ENCODE measurements around the gene GFOD1. TPM values are rescaled to one million over a fixed set of nuclear protein-coding genes. Genes with fewer than 3 reads are reported as not detected.

GFOD1 gene
- total RNA-seq, 1 experiment from 2014 or later = 29.5 TPM

DNA sequence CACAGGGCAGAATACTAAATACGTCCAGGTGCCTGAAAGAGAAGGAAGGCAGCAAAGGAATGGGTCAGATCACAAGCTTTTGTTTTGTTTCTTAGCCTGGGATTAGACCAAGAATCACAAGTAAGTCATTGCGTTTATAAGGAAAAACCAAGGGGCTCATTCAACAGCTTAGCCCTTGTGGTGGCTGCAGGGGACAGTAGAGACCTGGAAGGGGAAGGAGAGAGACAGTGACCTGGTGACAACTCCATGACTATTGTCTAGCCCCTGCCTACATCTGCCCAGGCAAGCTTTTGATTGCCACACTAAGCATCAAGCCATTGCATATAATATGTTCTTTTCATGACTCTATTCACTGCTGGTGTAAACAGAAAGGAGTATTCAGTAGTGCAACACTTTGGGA is 128.9 kb downstream of the GFOD1 start:
- Histone ChIP-seq H3K9me3 (ENCODE audit: low read length) (no peaks in the 10 kb centered on the region), H3K9me2 (replicated peaks; ENCODE audit: insufficient read depth, low read length) (no peaks in the 10 kb centered on the region), H3K27ac (ENCODE audit: low read length) (peak overlapping the region; percentile 98), H3K4me3 (ENCODE audit: low read length) (no peak overlapping the region), H2AFZ (ENCODE audit: low read length) (no peak overlapping the region), H3K4me2 (ENCODE audit: low read depth, low read length, poor library complexity, severe bottlenecking) (peak overlapping the region; percentile 85), H3K36me3 (ENCODE audit: insufficient read depth, low read length) (no peaks in the 10 kb centered on the region), H3K79me2 (ENCODE audit: low read length) (no peaks in the 10 kb centered on the region), H4K20me1 (ENCODE audit: insufficient read depth, low read depth, low read length) (no peaks in the 10 kb centered on the region), H3K4me1 (ENCODE audit: low read length) (peaks cover 78% of the 10 kb centered on the region), H3K9ac (ENCODE audit: low read length) (peak overlapping the region; percentile 23), H3K27me3 (ENCODE audit: low read length) (no peaks in the 10 kb centered on the region)
- DNase-seq = no peak

GRCh38 chr6:13357551-13358075 is 129.8 kb downstream of the GFOD1 start:
- no peaks in the 10 kb centered on the region for H3K36me3 ChIP-seq (ENCODE audit: insufficient read depth, low read length)
- no peaks in the 10 kb centered on the region for H3K9me2 ChIP-seq (replicated peaks; ENCODE audit: insufficient read depth, low read length)
- H3K4me2 ChIP-seq (ENCODE audit: low read depth, low read length, poor library complexity, severe bottlenecking) = peak overlapping the region; percentile 85
- no peak overlapping the region for H2AFZ ChIP-seq (ENCODE audit: low read length)
- peak overlapping the region; percentile 69 for H3K9ac ChIP-seq (ENCODE audit: low read length)
- no peaks in the 10 kb centered on the region for H3K79me2 ChIP-seq (ENCODE audit: low read length)
- H3K4me1 ChIP-seq (ENCODE audit: low read length) = peaks cover 83% of the 10 kb centered on the region
- H3K4me3 ChIP-seq (ENCODE audit: low read length) = peak overlapping the region; percentile 63; the same call in 1 of the 2 replicates
- H3K27me3 ChIP-seq (ENCODE audit: low read length) = no peaks in the 10 kb centered on the region
- no peaks in the 10 kb centered on the region for H3K9me3 ChIP-seq (ENCODE audit: low read length)
- peak overlapping the region; percentile 98 for H3K27ac ChIP-seq (ENCODE audit: low read length)
- peak; percentile 58 for DNase-seq
- H4K20me1 ChIP-seq (ENCODE audit: insufficient read depth, low read depth, low read length) = no peaks in the 10 kb centered on the region

DNA sequence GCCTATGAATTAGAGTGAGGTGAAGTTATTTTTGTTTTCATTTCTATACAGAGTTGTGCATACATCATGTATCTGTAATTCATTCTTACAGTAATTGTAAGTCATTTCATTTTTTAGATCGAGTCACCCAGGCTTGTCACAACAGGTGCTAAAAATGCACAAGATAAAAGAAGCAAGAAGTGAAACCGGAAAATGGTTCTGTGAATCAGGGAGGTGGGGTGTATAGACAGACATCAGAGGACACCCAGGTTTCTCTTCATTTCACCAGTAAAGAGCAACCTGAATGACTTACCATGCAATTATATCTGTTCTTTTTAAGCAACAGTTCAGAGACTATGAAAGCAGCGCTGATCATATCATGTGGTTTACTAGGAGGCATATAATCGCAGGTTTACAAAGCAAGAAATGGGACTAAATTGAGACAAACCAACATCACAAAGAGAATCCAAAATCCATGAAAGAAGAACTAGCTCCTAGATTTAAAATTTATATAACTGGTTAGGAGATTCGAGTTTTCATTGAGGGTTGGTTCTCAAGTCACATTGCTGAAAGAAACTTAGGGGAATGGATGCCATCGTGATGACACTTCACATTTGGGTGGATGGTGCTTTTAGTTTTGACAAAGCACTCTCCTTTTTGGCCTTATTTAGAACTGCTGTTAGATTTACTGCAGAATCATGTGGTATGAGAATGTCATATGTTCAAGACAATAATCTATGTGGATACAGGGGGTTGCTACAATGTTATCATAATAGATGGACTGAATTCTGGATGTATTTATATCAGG is 131.2 kb downstream of the GFOD1 start:
- Histone ChIP-seq H3K4me2 (ENCODE audit: low read depth, low read length, poor library complexity, severe bottlenecking) (peak overlapping the region; percentile 85), H3K9me2 (replicated peaks; ENCODE audit: insufficient read depth, low read length) (no peaks in the 10 kb centered on the region), H4K20me1 (ENCODE audit: insufficient read depth, low read depth, low read length) (no peaks in the 10 kb centered on the region), H3K9ac (ENCODE audit: low read length) (peak overlapping the region; percentile 69), H2AFZ (ENCODE audit: low read length) (no peak overlapping the region), H3K4me3 (ENCODE audit: low read length) (peak overlapping the region; percentile 63), H3K79me2 (ENCODE audit: low read length) (no peaks in the 10 kb centered on the region), H3K4me1 (ENCODE audit: low read length) (peaks cover 80% of the 10 kb centered on the region), H3K27ac (ENCODE audit: low read length) (peak overlapping the region; percentile 98), H3K27me3 (ENCODE audit: low read length) (no peaks in the 10 kb centered on the region), H3K9me3 (ENCODE audit: low read length) (no peaks in the 10 kb centered on the region), H3K36me3 (ENCODE audit: insufficient read depth, low read length) (no peaks in the 10 kb centered on the region)
- DNase-seq = peak; percentile 94

- Histone ChIP-seq H3K9me2 (replicated peaks; ENCODE audit: insufficient read depth, low read length) (no peaks in the 10 kb centered on the region), H3K9ac (ENCODE audit: low read length) (peak overlapping the region; percentile 66), H4K20me1 (ENCODE audit: insufficient read depth, low read depth, low read length) (no peaks in the 10 kb centered on the region), H3K27me3 (ENCODE audit: low read length) (no peaks in the 10 kb centered on the region), H3K9me3 (ENCODE audit: low read length) (no peaks in the 10 kb centered on the region), H3K4me1 (ENCODE audit: low read length) (peaks cover 71% of the 10 kb centered on the region), H3K4me2 (ENCODE audit: low read depth, low read length, poor library complexity, severe bottlenecking) (peak overlapping the region; percentile 85), H3K36me3 (ENCODE audit: insufficient read depth, low read length) (no peaks in the 10 kb centered on the region), H3K79me2 (ENCODE audit: low read length) (no peaks in the 10 kb centered on the region), H3K27ac (ENCODE audit: low read length) (peak overlapping the region; percentile 98), H3K4me3 (ENCODE audit: low read length) (peak overlapping the region; percentile 63), H2AFZ (ENCODE audit: low read length) (no peak overlapping the region)
- peak; percentile 71 for DNase-seq
Observed at GRCh38 chr6:13355043-13355945, 132.1 kb downstream of the GFOD1 start.

GRCh38 chr6:13354331-13355042 is 132.9 kb downstream of the GFOD1 start:
- Histone ChIP-seq H3K4me1 (ENCODE audit: low read length) (peaks cover 65% of the 10 kb centered on the region), H3K27me3 (ENCODE audit: low read length) (no peaks in the 10 kb centered on the region), H3K9me2 (replicated peaks; ENCODE audit: insufficient read depth, low read length) (no peaks in the 10 kb centered on the region), H3K79me2 (ENCODE audit: low read length) (no peaks in the 10 kb centered on the region), H4K20me1 (ENCODE audit: insufficient read depth, low read depth, low read length) (no peaks in the 10 kb centered on the region), H3K27ac (ENCODE audit: low read length) (peak overlapping the region; percentile 98), H3K9me3 (ENCODE audit: low read length) (no peaks in the 10 kb centered on the region), H2AFZ (ENCODE audit: low read length) (no peak overlapping the region), H3K4me2 (ENCODE audit: low read depth, low read length, poor library complexity, severe bottlenecking) (peak overlapping the region; percentile 85), H3K9ac (ENCODE audit: low read length) (peak overlapping the region; percentile 66), H3K36me3 (ENCODE audit: insufficient read depth, low read length) (no peaks in the 10 kb centered on the region), H3K4me3 (ENCODE audit: low read length) (peak overlapping the region; percentile 63; the same call in 1 of the 2 replicates)
- DNase-seq = peak; percentile 69

DNA sequence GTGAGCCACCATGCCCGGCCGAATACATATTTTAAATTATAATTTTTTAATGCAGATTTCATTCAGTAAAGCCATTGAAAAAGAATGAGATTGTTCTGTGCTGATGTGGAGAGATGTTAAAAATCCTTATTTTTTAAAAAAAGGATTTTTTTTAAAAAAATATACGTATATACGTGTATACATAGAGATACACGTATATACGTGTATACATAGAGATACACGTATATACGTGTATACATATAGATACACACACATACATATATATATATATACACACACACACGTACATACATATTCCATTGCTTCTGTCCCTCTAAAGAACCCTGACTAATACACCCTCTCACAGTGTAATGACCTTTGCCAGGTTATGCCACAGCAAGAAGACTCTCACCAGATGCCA is 135.2 kb downstream of the GFOD1 start:
- peaks cover 41% of the 10 kb centered on the region for H3K4me1 ChIP-seq (ENCODE audit: low read length)
- H2AFZ ChIP-seq (ENCODE audit: low read length) = no peak overlapping the region
- H3K4me2 ChIP-seq (ENCODE audit: low read depth, low read length, poor library complexity, severe bottlenecking) = no peak overlapping the region
- H3K36me3 ChIP-seq (ENCODE audit: insufficient read depth, low read length) = no peaks in the 10 kb centered on the region
- no peaks in the 10 kb centered on the region for H3K9me3 ChIP-seq (ENCODE audit: low read length)
- H3K4me3 ChIP-seq (ENCODE audit: low read length) = no peak overlapping the region
- no peaks in the 10 kb centered on the region for H3K9me2 ChIP-seq (replicated peaks; ENCODE audit: insufficient read depth, low read length)
- H3K79me2 ChIP-seq (ENCODE audit: low read length) = no peaks in the 10 kb centered on the region
- no peaks in the 10 kb centered on the region for H3K27me3 ChIP-seq (ENCODE audit: low read length)
- H3K27ac ChIP-seq (ENCODE audit: low read length) = no peak overlapping the region
- DNase-seq = no peak
- no peaks in the 10 kb centered on the region for H4K20me1 ChIP-seq (ENCODE audit: insufficient read depth, low read depth, low read length)
- H3K9ac ChIP-seq (ENCODE audit: low read length) = no peak overlapping the region

DNA sequence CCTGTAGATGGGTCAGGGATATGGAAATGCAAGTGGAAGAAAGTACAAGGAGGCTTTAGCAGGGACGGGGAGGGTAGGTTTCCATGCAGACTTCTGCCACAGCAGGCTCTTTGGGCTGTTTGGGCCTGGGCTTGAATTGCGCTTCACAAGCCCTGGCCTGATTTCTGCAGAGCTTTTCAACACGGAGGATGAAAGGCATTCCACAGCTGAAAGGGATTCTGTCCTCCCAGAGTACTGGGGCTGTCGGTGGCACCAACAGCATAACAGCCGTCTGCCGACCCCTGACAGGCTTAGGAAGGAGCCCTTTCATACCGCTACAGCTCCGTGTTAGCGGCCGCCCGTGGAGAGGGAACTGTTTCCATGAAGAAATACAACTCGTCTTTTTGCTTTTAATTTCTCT is 136.1 kb downstream of the GFOD1 start:
- Histone ChIP-seq H3K27ac (ENCODE audit: low read length) (no peak overlapping the region), H2AFZ (ENCODE audit: low read length) (no peak overlapping the region), H3K9me3 (ENCODE audit: low read length) (no peaks in the 10 kb centered on the region), H3K79me2 (ENCODE audit: low read length) (no peaks in the 10 kb centered on the region), H3K4me3 (ENCODE audit: low read length) (no peak overlapping the region), H3K36me3 (ENCODE audit: insufficient read depth, low read length) (no peaks in the 10 kb centered on the region), H3K9me2 (replicated peaks; ENCODE audit: insufficient read depth, low read length) (no peaks in the 10 kb centered on the region), H3K4me2 (ENCODE audit: low read depth, low read length, poor library complexity, severe bottlenecking) (no peak overlapping the region), H4K20me1 (ENCODE audit: insufficient read depth, low read depth, low read length) (no peaks in the 10 kb centered on the region), H3K4me1 (ENCODE audit: low read length) (peaks cover 33% of the 10 kb centered on the region), H3K9ac (ENCODE audit: low read length) (no peak overlapping the region), H3K27me3 (ENCODE audit: low read length) (no peaks in the 10 kb centered on the region)
- no peak for DNase-seq

All from Karpas-422 (cell line).